Midbrain (tissue), 1 donor: ENCODE results near the gene DCAF5.
"Not testable (repeated sequence)": the region's sequence is repeated elsewhere in the genome, so short reads cannot be mapped to it uniquely, and the experiment has no call there.

Experiments
- DNase-seq: peaks from one replicate; lab custom pipeline; 2025; lab: John Stamatoyannopoulos, UW

The DCAF5 gene

GRCh38 chr14:69068744-69069421 is 84.0 kb downstream of the DCAF5 start:
- DNase-seq, result no peak

- DNase-seq, result no peak
These were observed 86.3 kb downstream of the DCAF5 start for GRCh38 chr14:69066396-69067171.

GRCh38 chr14:69065934-69066333 is 87.0 kb downstream of the DCAF5 start:
- DNase-seq, result not testable (repeated sequence)

GRCh38 chr14:69064596-69064995 is 88.3 kb downstream of the DCAF5 start:
- no peak for DNase-seq

- no peak for DNase-seq
These were observed 93.0 kb downstream of the DCAF5 start for GRCh38 chr14:69059658-69060623.

GRCh38 chr14:69055999-69056788 is 96.7 kb downstream of the DCAF5 start:
- DNase-seq, result peak; percentile 21

GRCh38 chr14:69055125-69055524 is 97.8 kb downstream of the DCAF5 start:
- DNase-seq, result no peak

GRCh38 chr14:69054030-69054429 is 98.9 kb downstream of the DCAF5 start:
- DNase-seq, result no peak

GRCh38 chr14:69052181-69052601 is 100.7 kb downstream of the DCAF5 start:
- no peak for DNase-seq

GRCh38 chr14:69050240-69051184 is 102.4 kb downstream of the DCAF5 start:
- no peak for DNase-seq

- no peak for DNase-seq
These were observed 103.2 kb downstream of the DCAF5 start for GRCh38 chr14:69049675-69050074.

GRCh38 chr14:69048456-69048855 is 104.5 kb downstream of the DCAF5 start:
- no peak for DNase-seq

GRCh38 chr14:69047255-69047654 is 105.7 kb downstream of the DCAF5 start:
- DNase-seq, result no peak

- DNase-seq, result no peak
These were observed 106.5 kb downstream of the DCAF5 start for GRCh38 chr14:69046476-69046860.

GRCh38 chr14:69045857-69046475 is 107.0 kb downstream of the DCAF5 start:
- DNase-seq, result no peak

- no peak for DNase-seq
These were observed 107.9 kb downstream of the DCAF5 start for GRCh38 chr14:69044965-69045555.

GRCh38 chr14:69044296-69044695 is 108.6 kb downstream of the DCAF5 start:
- no peak for DNase-seq

- DNase-seq, result no peak
These were observed 109.2 kb downstream of the DCAF5 start for GRCh38 chr14:69043596-69044260.
